ENCODE data around the gene EPHB2. TPM values are rescaled to one million over a fixed set of nuclear protein-coding genes. Genes with fewer than 3 reads are reported as not detected.
"Not testable (repeated sequence)": the region's sequence is repeated elsewhere in the genome, so short reads cannot be mapped to it uniquely, and the experiment has no call there.

EPHB2 gene
- total and polyA plus RNA-seq, 2 of the 8 experiments (the other 6 are each of a cell fraction or from before 2014, with no cell fraction given): 15.8 to 17.2 TPM

DNA sequence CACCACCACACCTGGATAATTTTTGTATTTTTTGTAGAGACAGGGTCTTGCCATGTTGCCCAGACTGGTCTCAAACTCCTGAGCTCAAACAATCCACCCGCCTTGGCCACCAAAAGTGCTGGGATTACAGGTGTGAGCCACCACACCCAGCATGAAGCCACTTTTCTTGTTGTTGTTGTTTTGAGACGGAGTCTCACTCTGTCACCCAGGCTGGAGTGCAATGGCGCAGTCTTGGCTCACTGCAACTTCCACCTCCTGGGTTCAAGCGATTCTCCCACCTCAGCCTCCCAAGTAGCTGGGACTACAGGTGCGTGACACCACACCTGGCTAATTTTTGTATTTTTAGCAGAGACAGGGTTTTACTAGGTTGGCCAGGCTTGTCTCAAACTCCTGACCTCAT is 234.5 kb downstream of the EPHB2 start:
- POLR2A ChIA-PET (ENCODE audit: partially characterized antibody); FAIRE-seq; H2BK5ac ChIP-seq (ENCODE audit: low read depth, low read length); H3K79me2 ChIP-seq (ENCODE audit: control insufficient read depth in 1 of 2, insufficient read depth in 2 of 2, low read length in 2 of 2); H2BK15ac ChIP-seq (ENCODE audit: low read length); DNase-seq (ENCODE audit: low read depth in 1 of 2, low spot score in 2 of 2); H3K36me3 ChIP-seq (ENCODE audit: control insufficient read depth in 2 of 4, insufficient read depth in 4 of 4, low read length in 3 of 4); H4K20me1 ChIP-seq (replicated peaks in 1 of 2; ENCODE audit: control insufficient read depth in 1 of 2, insufficient read depth in 2 of 2, low read length in 2 of 2); H3K4me2 ChIP-seq (ENCODE audit: insufficient read depth in 1 of 2, low read depth in 2 of 2, low read length in 2 of 2); H2AFZ ChIP-seq (ENCODE audit: low read length); H3K27me3 ChIP-seq (replicated peaks in 1 of 4; ENCODE audit: control insufficient read depth in 3 of 4, extremely low read depth in 1 of 4, insufficient read depth in 3 of 4, low read length in 3 of 4); H2AK5ac ChIP-seq (ENCODE audit: low read depth, low read length); H4K5ac ChIP-seq (ENCODE audit: insufficient read length, low read depth, low read length); H3K9me3 ChIP-seq (ENCODE audit: insufficient read depth in 2 of 2, low read depth in 1 of 2, low read length in 1 of 2); H3K14ac ChIP-seq (ENCODE audit: insufficient read length); H4K91ac ChIP-seq (replicated peaks; ENCODE audit: insufficient read length, low read length); H2BK20ac ChIP-seq (ENCODE audit: low read length); H3K4ac ChIP-seq (replicated peaks; ENCODE audit: insufficient read length, low read depth, low read length); H2BK12ac ChIP-seq (ENCODE audit: low read depth, low read length); H3K4me3 ChIP-seq (ENCODE audit: extremely low read depth in 1 of 4, insufficient read depth in 2 of 4, low read depth in 3 of 4, low read length in 4 of 4); H4K8ac ChIP-seq (ENCODE audit: extremely low read depth, insufficient read depth, low read length); H3K18ac ChIP-seq (ENCODE audit: extremely low read depth, low read length); H3K4me1 ChIP-seq (replicated peaks in 1 of 4; ENCODE audit: control insufficient read depth in 3 of 4, insufficient read depth in 4 of 4, low read length in 3 of 4); H3K79me1 ChIP-seq (ENCODE audit: low read depth, low read length); H3K23ac ChIP-seq (ENCODE audit: insufficient read length); H2BK120ac ChIP-seq (replicated peaks; ENCODE audit: low read depth, low read length); H3K27ac ChIP-seq (ENCODE audit: low read depth, low read length); H3K23me2 ChIP-seq (ENCODE audit: low read depth, low read length); H3K56ac ChIP-seq (replicated peaks; ENCODE audit: insufficient read length, low read depth, low read length); H3K9ac ChIP-seq (replicated peaks in 1 of 4; ENCODE audit: extremely low read depth in 1 of 4, low read depth in 3 of 4, low read length in 3 of 4): not testable (repeated sequence)
- whole genome bisulfite sequencing, 2 experiments (ENCODE audit: extremely low coverage in 1 of 2, insufficient coverage in 1 of 2, insufficient read length in 1 of 2, insufficient replicate concordance in 2 of 2, low coverage in 1 of 2, low lambda C conversion rate in 2 of 2, missing lambda C conversion rate in 1 of 2): 94% methylated on average over 5 of the region's 5 CpGs; no CpG with 5 or more reads in 1 of the 2 experiments
- CTCF ChIA-PET (ENCODE audit: partially characterized antibody): interaction anchor here (1.0 to 1.5 kb wide), 2 partner anchors 15 to 260 kb away, joined by 3 to 6 read pairs; no protein-coding TSS in a partner anchor
